NT2/D1 (cell line): ENCODE data around the gene GATC.

Experiments
- SUZ12 ChIP-seq: IDR thresholded peaks from 2 replicates; pipeline ENCODE4 v1.6.1; 2011; ENCODE audit not compliant: insufficient read length, insufficient read depth; ENCODE audit errors: extremely low read depth
- YY1 ChIP-seq: IDR thresholded peaks from 2 replicates; pipeline ENCODE4 v1.6.1; 2011; ENCODE audit not compliant: insufficient read length, insufficient read depth
- ZNF274 ChIP-seq: IDR thresholded peaks from 2 replicates; pipeline ENCODE4 v1.6.1; 2011; ENCODE audit warnings: mild to moderate bottlenecking, low read depth, low read length

DNA sequence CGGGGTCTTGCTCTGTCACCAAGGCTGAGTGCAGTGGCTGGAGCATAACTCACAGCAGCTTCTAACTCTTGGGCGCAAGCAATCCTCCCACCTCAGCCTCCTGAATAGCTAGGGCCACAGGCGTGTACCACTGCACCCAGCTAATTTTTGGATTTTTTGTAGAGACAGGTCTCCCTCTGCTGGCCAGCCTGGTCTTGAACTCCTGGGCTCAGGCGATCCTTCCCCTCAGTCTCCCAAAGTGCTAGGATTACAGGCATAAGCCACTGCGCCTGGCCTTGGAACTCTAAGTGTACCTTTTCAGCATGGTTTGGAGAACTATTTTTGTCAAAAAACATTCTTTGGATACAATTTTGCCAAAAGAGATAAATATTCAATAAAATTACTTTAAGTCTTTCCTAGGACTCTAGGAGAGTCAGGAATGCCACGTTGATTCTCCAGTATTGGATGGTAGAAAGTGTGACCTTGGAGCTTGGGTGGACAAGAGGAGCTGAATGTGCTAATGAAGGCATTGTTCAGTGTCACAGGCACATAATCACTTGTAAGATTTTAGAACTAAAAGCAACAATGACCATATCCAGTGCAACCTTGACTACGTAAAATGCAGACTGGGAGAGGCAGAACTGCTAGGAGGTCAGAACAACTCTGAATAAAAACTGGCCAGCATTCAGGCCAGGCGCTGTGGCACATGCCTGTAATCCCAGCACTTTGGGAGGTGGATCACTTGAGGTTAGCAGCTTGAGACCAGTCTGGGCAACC, 20.5 kb downstream of the GATC start:
- TF ChIP-seq YY1 (no peak), ZNF274 (no peak), SUZ12 (no peak)
